ENCODE data around the gene IRF9. TPM values are rescaled to one million over a fixed set of nuclear protein-coding genes. Genes with fewer than 3 reads are reported as not detected.

Gene IRF9
- total RNA-seq, 4 donors from 2014 or later = 31.6 to 83.1 (median 55.9) TPM

GRCh38 chr14:24150567-24150966, 10.5 kb upstream of the IRF9 start:
- TF ChIP-seq CTCF (IDR thresholded peaks at IDR 0.05; ENCODE audit: low read depth) = no peak

- no peak for TF ChIP-seq CTCF (IDR thresholded peaks at IDR 0.05; ENCODE audit: low read depth)
These were observed 10.1 kb upstream of the IRF9 start for GRCh38 chr14:24150993-24151392.

- no peak for TF ChIP-seq CTCF (IDR thresholded peaks at IDR 0.05; ENCODE audit: low read depth)
These were observed 9.5 kb upstream of the IRF9 start for GRCh38 chr14:24151404-24152080.

GRCh38 chr14:24155100-24155499, 6.0 kb upstream of the IRF9 start:
- TF ChIP-seq CTCF (IDR thresholded peaks at IDR 0.05; ENCODE audit: low read depth) = no peak

GRCh38 chr14:24156840-24157239, 4.2 kb upstream of the IRF9 start:
- no peak for TF ChIP-seq CTCF (IDR thresholded peaks at IDR 0.05; ENCODE audit: low read depth)

GRCh38 chr14:24157331-24157730, 3.7 kb upstream of the IRF9 start:
- no peak for TF ChIP-seq CTCF (IDR thresholded peaks at IDR 0.05; ENCODE audit: low read depth)

GRCh38 chr14:24159777-24160498, 1.1 kb upstream of the IRF9 start:
- no peak for TF ChIP-seq CTCF (IDR thresholded peaks at IDR 0.05; ENCODE audit: low read depth)

All from subcutaneous adipose tissue (tissue), 4 donors.